Heart right ventricle (tissue), 16 donors: ENCODE measurements around the gene ACSF2. TPM values are rescaled to one million over a fixed set of nuclear protein-coding genes. Genes with fewer than 3 reads are reported as not detected.

Source experiments
- ATAC-seq, 8 donors: fragments of 200-7000 bp; cut with Tn5 transposase; one replicate each; pipeline ENCODE4 v1.9.1; 2020; ENCODE audit warnings: mild to moderate bottlenecking in 8 of 8, moderate library complexity in 8 of 8, moderate number of reproducible peaks in 1 of 8
- DNase-seq, 2 donors: peaks; one replicate each; pipeline ENCODE4 v3.0.0-alpha.2; 2020
- H3K27ac ChIP-seq, 10 donors: fragments of 200-600 bp; sonication (generic) in 2 of 10; one replicate each; pipeline versions ENCODE4 v1.5.0 to v1.8.0; 2020 to 2022; ENCODE audit warnings: mild to moderate bottlenecking in 3 of 10
- H3K27me3 ChIP-seq, 7 donors: fragments of 200-600 bp; one replicate each; pipeline ENCODE4 v1.8.0; 2021 to 2022; ENCODE audit warnings: mild to moderate bottlenecking in 2 of 7
- H3K36me3 ChIP-seq, 9 donors: fragments of 200-600 bp; sonication (generic) in 1 of 9; one replicate each; pipeline versions ENCODE4 v1.5.0 to v1.8.0; 2020 to 2022; ENCODE audit warnings: mild to moderate bottlenecking in 2 of 9
- H3K4me1 ChIP-seq, 9 donors: fragments of 200-600 bp; sonication (generic) in 1 of 9; one replicate each; pipeline versions ENCODE4 v1.5.0 to v1.8.0; 2020 to 2022; ENCODE audit warnings: mild to moderate bottlenecking in 4 of 9
- H3K4me3 ChIP-seq, 10 donors: fragments of 200-600 bp; sonication (generic) in 2 of 10; one replicate each; pipeline versions ENCODE4 v1.5.0 to v1.8.0; 2020 to 2022; ENCODE audit warnings: mild to moderate bottlenecking in 7 of 10, moderate library complexity in 2 of 10
- H3K9me3 ChIP-seq, 11 donors: fragments of 200-600 bp in 10 of 11; sonication (generic) in 2 of 11; one replicate each; pipeline versions ENCODE4 v1.5.0 to v1.8.0; 2013 to 2022; ENCODE audit warnings: mild to moderate bottlenecking in 2 of 11, control low read depth in 1 of 11, moderate library complexity in 1 of 11
- WGBS, 2 donors: extraction: QIAGEN DNeasy Blood & Tissue Kit; methylation state at CpG; one replicate each; pipeline ENCODE4 v1.1.7; 2013; ENCODE audit warnings: inconsistent platforms in 1 of 2; 5-methylcytosine and 5-hydroxymethylcytosine counted together
- intact Hi-C, 10 donors: fragments of 100-400 bp; cut with DNase I; formaldehyde crosslinking; loops; one replicate each; pipeline versions ENCODE4 v1.11.1 to v1.14.2; 2022
- polyA plus RNA-seq, 2 donors: library from polyadenylated mRNA; stranded (reverse); fragments of 200-250 nt; gene quantifications; one replicate each; pipeline ENCODE4 v1.2.3, GENCODE V29; 2013
- total RNA-seq, 10 donors: library from RNA; stranded (reverse); fragmentation: NEBNext Ultra II Directional in 3 of 10; extraction: Animal tissue kit (Norgen Biotek cat#: 25700) in 3 of 10; gene quantifications; one replicate each; pipeline versions ENCODE4 v1.2.1 to v1.2.4, GENCODE V29; 2021 to 2023
- TF ChIP-seq, protein P1 (sequence below), 9 donors: fragments of 200-600 bp; sonication (generic) in 2 of 9; IDR thresholded peaks; one replicate each; pipeline versions ENCODE4 v1.5.0 to v1.8.0; 2021 to 2022; ENCODE audit warnings: antibody characterized with exemption in 9 of 9, mild to moderate bottlenecking in 5 of 9, moderate library complexity in 1 of 9
- donor health status: Arrhythmogenic right ventricular cardiomyopathy.
- donor health status: ischemic (EF 13 %, LVEDD 7.1; RV severe dilation, severe dysfunction).
- donor health status: healthy with polysubstance abuse.
- donor health status: DM: no; HTN: yes; CAD: no.
- donor health status: DM: no; HTN: no; CAD: no.
- donor health status: ischemic (EF 25% LVEDD 6.9; RV normal size, moderate dysfunction).
- donor health status: ischemic (EF 25% LVEDD 5.7; RV mildly dilated, moderate dysfunction).
- donor health status: healthy.
- donor health status: DM: yes; HTN: yes; CAD: no.
- donor health status: Ischemic cardiomyopathy.
- donor health status: ischemic (EF 35%, LVEDD 5.7; RV mildly dilated, moderate dysfunction).
- donor health status: nonischemic (EF 11% LVEDD 7.7; RV severe dilation, severe dysfunction).
- donor health status: DM: yes; HTN: yes; CAD: no.
- donor health status: PGD.
- donor health status: ischemic (EF 29% LVEDD 5.4; RV normal size, mild dysfunction).
- donor health status: nonischemic (EF 23%, LVEDD 6.1; RV moderate dilation, normal function).

Gene ACSF2
- total and polyA plus RNA-seq, 12 donors = 7.9 to 45.0 (median 19.7) TPM

DNA sequence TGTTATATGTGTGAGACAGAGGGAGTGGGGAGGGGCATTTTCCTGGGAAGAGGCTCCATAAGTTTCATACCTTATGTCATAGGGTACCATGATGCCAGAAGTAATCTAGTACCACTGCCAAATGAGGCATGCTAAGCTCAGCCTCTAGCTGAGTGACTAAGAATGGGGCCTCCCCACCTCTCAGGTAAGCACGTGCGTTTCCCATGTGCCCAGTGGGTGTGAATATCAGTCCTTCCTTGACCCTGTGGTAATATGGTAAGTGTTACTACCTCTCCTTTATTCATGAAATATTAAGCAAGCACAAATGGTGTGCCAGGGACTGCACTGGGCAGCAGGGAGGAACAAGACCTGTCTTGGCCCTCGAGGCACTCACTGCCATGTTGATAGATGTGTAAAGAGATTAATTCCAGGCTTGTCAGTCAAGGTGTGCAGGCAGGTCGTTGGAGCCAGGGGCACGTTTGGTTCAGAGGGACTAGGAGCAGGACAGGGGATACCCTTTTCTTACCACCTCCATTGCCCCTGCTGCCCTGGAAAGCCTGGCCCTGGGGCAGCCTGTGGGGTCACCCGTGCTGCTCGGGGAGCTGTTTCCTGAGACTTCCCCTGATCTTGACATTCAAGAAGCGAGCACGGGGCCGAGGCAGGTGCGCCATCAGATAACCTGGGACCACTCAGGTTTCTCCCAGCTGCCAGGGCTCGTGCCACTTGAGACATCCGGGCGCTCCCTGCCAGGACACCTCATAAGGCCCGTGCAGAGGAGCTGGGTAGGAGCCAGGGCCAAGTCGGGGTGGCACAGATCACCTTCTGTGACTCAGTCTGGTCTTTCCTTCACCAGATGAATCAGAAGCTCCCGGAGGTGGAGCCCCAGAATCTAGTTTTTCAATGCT lies 61.4 kb downstream of the ACSF2 start:
- H3K9me3 ChIP-seq = no peaks in the 10 kb centered on the region
- peaks cover 2 to 9% (median 7%) of the 10 kb centered on the region in 9 donors for H3K4me1 ChIP-seq
- H3K4me3 ChIP-seq = no peak overlapping the region
- no peak overlapping the region for H3K27ac ChIP-seq
- 88 to 89% methylated on average over 17 of the region's 17 CpGs for WGBS, 2 donors
- ATAC-seq = no peak
- H3K36me3 ChIP-seq = peaks cover 0 to 50% (median 22%) of the 10 kb centered on the region in 9 donors
- TF ChIP-seq, protein P1, sequence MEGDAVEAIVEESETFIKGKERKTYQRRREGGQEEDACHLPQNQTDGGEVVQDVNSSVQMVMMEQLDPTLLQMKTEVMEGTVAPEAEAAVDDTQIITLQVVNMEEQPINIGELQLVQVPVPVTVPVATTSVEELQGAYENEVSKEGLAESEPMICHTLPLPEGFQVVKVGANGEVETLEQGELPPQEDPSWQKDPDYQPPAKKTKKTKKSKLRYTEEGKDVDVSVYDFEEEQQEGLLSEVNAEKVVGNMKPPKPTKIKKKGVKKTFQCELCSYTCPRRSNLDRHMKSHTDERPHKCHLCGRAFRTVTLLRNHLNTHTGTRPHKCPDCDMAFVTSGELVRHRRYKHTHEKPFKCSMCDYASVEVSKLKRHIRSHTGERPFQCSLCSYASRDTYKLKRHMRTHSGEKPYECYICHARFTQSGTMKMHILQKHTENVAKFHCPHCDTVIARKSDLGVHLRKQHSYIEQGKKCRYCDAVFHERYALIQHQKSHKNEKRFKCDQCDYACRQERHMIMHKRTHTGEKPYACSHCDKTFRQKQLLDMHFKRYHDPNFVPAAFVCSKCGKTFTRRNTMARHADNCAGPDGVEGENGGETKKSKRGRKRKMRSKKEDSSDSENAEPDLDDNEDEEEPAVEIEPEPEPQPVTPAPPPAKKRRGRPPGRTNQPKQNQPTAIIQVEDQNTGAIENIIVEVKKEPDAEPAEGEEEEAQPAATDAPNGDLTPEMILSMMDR (IDR thresholded peaks at IDR 0.05) = no peak
- intact Hi-C loops = loop anchor here in 8 of 10 donors (5.0 to 10.0 kb wide), 6 partner anchors 47 to 207 kb away; partner anchors contain the start of gene EPN3 (in 1 of the 8)
- no peaks in the 10 kb centered on the region for H3K27me3 ChIP-seq
- no peak for DNase-seq

DNA sequence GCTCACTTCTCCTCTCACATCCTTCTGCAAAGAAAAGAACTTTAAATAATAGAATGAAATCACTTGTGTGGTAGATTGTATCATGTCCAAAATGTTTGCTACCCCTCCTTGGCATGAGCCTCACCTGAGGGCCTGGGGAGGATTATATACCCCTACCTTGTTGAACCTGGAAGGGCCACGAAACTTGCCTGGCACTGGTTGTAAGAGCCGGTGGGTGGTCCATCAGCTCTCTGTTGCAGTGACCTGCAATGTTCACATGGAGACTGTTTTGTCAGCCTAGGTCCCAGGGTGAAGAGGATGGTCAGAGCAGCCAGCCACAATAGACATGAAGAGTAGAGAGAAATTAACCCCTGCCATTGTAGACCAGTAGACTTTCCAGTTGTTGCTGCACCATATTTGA lies 62.9 kb downstream of the ACSF2 start:
- H3K9me3 ChIP-seq = no peaks in the 10 kb centered on the region
- 95 to 96% methylated on average over 2 of the region's 2 CpGs for WGBS, 2 donors
- intact Hi-C loops = loop anchor here in 8 of 10 donors (5.0 to 10.0 kb wide), 6 partner anchors 46 to 206 kb away; partner anchors contain the start of gene EPN3 (in 1 of the 8)
- H3K27me3 ChIP-seq = no peaks in the 10 kb centered on the region
- H3K36me3 ChIP-seq = peaks cover 0 to 39% (median 14%) of the 10 kb centered on the region in 9 donors
- DNase-seq (no peak), ATAC-seq (no peak)
- H3K4me1 ChIP-seq = no peaks in the 10 kb centered on the region
- no peak overlapping the region for H3K27ac ChIP-seq
- H3K4me3 ChIP-seq = no peak overlapping the region
- TF ChIP-seq, protein P1 (IDR thresholded peaks at IDR 0.05) = no peak

DNA sequence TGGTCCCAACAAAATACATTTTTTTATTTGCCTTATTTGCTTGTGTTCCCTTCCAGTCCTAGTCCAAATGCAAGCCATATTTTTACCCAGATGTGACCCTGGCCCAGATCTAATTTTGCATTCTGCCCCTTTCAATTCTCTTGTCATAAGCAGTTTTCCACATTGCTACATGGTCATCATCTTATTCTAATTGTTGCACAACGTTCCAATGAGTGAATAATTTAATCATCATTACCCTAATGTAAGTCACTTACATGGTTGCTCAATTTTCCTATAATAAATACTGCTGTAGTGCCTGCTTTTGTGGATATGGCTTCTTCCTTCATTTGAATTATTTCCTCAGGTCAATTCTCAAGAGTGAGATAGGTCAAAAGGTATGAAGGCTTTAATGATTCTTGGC lies 65.5 kb downstream of the ACSF2 start:
- WGBS, 2 donors = 62 to 63% methylated on average over 1 of the region's 1 CpG
- no peak overlapping the region for H3K4me3 ChIP-seq
- H3K9me3 ChIP-seq = no peaks in the 10 kb centered on the region
- no peaks in the 10 kb centered on the region for H3K4me1 ChIP-seq
- ATAC-seq (no peak), DNase-seq (no peak)
- H3K27ac ChIP-seq = no peak overlapping the region
- TF ChIP-seq, protein P1 (IDR thresholded peaks at IDR 0.05) = no peak
- H3K36me3 ChIP-seq = peaks cover 0 to 13% (median 0%) of the 10 kb centered on the region in 9 donors
- intact Hi-C loops = no loop called here
- H3K27me3 ChIP-seq = no peaks in the 10 kb centered on the region

DNA sequence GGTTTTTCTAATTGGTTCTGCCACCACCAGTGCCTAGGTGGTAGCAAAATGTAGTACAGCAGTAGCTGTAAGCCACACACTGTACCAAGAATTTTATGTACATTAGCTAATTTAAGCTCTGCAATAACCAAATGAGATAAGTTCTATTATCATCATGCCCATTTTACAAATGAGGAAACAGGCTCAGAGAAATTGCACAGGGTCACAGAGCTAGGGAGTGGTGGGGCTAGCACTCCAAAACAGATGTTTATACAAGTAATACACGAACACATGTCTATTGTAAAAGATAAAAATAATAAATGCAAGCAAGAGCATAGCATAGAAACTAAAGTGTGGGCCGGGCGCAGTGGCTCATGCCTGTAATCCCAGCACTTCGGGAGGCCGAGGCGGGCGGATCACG lies 66.2 kb downstream of the ACSF2 start:
- Histone ChIP-seq H3K36me3 (peaks cover 0 to 6% (median 0%) of the 10 kb centered on the region in 9 donors), H3K4me1 (no peaks in the 10 kb centered on the region), H3K27me3 (no peaks in the 10 kb centered on the region), H3K4me3 (no peak overlapping the region), H3K9me3 (no peaks in the 10 kb centered on the region), H3K27ac (no peak overlapping the region)
- DNase-seq (no peak), ATAC-seq (no peak)
- intact Hi-C loops = no loop called here
- TF ChIP-seq, protein P1 (IDR thresholded peaks at IDR 0.05) = no peak
- WGBS, 2 donors = 90 to 91% methylated on average over 6 to 7 of the region's 8 CpGs
